ENCODE data around the gene TMED10. TPM values are rescaled to one million over a fixed set of nuclear protein-coding genes. Genes with fewer than 3 reads are reported as not detected.

TMED10 gene
- total and polyA plus RNA-seq, 2 donors (not counting 3 experiments of a cell fraction or from before 2014, with no cell fraction given): 338 to 342 TPM

GRCh38 chr14:75198291-75198933 is 22.0 kb upstream of the TMED10 start:
- H2AFZ ChIP-seq (ENCODE audit: low read depth, low read length): no peak overlapping the region
- H3K27ac ChIP-seq (ENCODE audit: insufficient read depth, low read depth, low read length): no peak overlapping the region
- FAIRE-seq (no peak), DNase-seq (ENCODE audit: low read depth, low spot score) (no peak)
- dilution Hi-C loops (cut with MboI; ENCODE audit: extremely low pct_ligation_motif_present, low sequenced_read_pairs) (no loop called here), intact Hi-C loops (cut with micrococcal nuclease) (no loop called here)
- no peak overlapping the region for H3K9ac ChIP-seq (replicated peaks; ENCODE audit: extremely low read depth, insufficient read depth, low read length)
- no peaks in the 10 kb centered on the region for H3K27me3 ChIP-seq (ENCODE audit: control insufficient read depth in 2 of 2, insufficient read depth in 2 of 2, low read length in 2 of 2)
- no peak for TF ChIP-seq JUN (IDR thresholded peaks at IDR 0.05; ENCODE audit: borderline replicate concordance, insufficient read depth, insufficient read length, low read depth)
- TF ChIP-seq CTCF (IDR thresholded peaks at IDR 0.05; ENCODE audit: extremely low read depth in 1 of 2, insufficient read depth in 1 of 2, low read depth in 1 of 2, low read length in 2 of 2): no peak
- no peak for TF ChIP-seq MAX (IDR thresholded peaks at IDR 0.05; ENCODE audit: insufficient read depth, insufficient read length)
- TF ChIP-seq FOS (IDR thresholded peaks at IDR 0.05; ENCODE audit: borderline replicate concordance, insufficient read depth, low read length): no peak
- no peak for TF ChIP-seq GATA2 (IDR thresholded peaks at IDR 0.05; ENCODE audit: insufficient read depth, insufficient read length, low read depth, low read length)
- TF ChIP-seq POLR2A (IDR thresholded peaks at IDR 0.05; ENCODE audit: low read depth, low read length): no peak
- no peak for TF ChIP-seq MYC (IDR thresholded peaks at IDR 0.05; ENCODE audit: low read depth, low read length)
- TF ChIP-seq POLR2AphosphoS5 (IDR thresholded peaks at IDR 0.05; ENCODE audit: insufficient read depth, low read depth, low read length): no peak
- no peak for TF ChIP-seq EZH2 (IDR thresholded peaks at IDR 0.05; ENCODE audit: borderline replicate concordance, low read depth, low read length, severe bottlenecking)
- BruUV-seq (replicated peaks): no TSS peak
- no peaks in the 10 kb centered on the region for H3K9me1 ChIP-seq (replicated peaks; ENCODE audit: control insufficient read depth, extremely low read depth, insufficient read depth, low read length)
- H3K4me1 ChIP-seq (ENCODE audit: control insufficient read depth, extremely low read depth, insufficient read depth, low read length): peaks cover 10% of the 10 kb centered on the region
- H4K20me1 ChIP-seq (replicated peaks; ENCODE audit: control insufficient read depth, extremely low read depth, insufficient read depth, low read length): no peaks in the 10 kb centered on the region
- H3K4me2 ChIP-seq (ENCODE audit: insufficient read depth, low read length): no peak overlapping the region
- ChIA-PET CTCF (interaction anchor here (0.8 kb wide), 2 partner anchors 14 to 61 kb away, joined by 3 to 4 read pairs; no protein-coding TSS in a partner anchor), POLR2A (no interaction called here)
- no peaks in the 10 kb centered on the region for H3K9me3 ChIP-seq (replicated peaks; ENCODE audit: control insufficient read depth, insufficient read depth, low read length)
- no peak overlapping the region for H3K4me3 ChIP-seq (replicated peaks in 1 of 3; ENCODE audit: insufficient read depth in 1 of 3, low read depth in 1 of 3, low read length in 3 of 3)
- H3K36me3 ChIP-seq (ENCODE audit: control insufficient read depth in 2 of 2, extremely low read depth in 1 of 2, insufficient read depth in 2 of 2, low read length in 2 of 2): no peaks in the 10 kb centered on the region
- H3K79me2 ChIP-seq (ENCODE audit: control insufficient read depth, insufficient read depth, low read length): no peaks in the 10 kb centered on the region
